ENCODE measurements around the gene YPEL1.

Gene YPEL1

GRCh38 chr22:21686193-21686608 lies 49.4 kb downstream of the YPEL1 start:
- no peak overlapping the region for H3K4me3 ChIP-seq (ENCODE audit: low read depth, low read length)
- no peak for TF ChIP-seq CTCF (IDR thresholded peaks at IDR 0.05; ENCODE audit: low read depth, low read length)
- H3K9me3 ChIP-seq (ENCODE audit: severe bottlenecking): no peaks in the 10 kb centered on the region
- H3K27ac ChIP-seq: no peak overlapping the region
- DNase-seq: no peak
- no peaks in the 10 kb centered on the region for H3K27me3 ChIP-seq (ENCODE audit: insufficient read depth, low read depth, severe bottlenecking)
- peaks cover 44% of the 10 kb centered on the region for H3K36me3 ChIP-seq

- Histone ChIP-seq H3K9me3 (ENCODE audit: severe bottlenecking) (no peaks in the 10 kb centered on the region), H3K27ac (no peak overlapping the region), H3K27me3 (ENCODE audit: insufficient read depth, low read depth, severe bottlenecking) (no peaks in the 10 kb centered on the region), H3K4me3 (ENCODE audit: low read depth, low read length) (no peak overlapping the region), H3K36me3 (peaks cover 46% of the 10 kb centered on the region)
- no peak for TF ChIP-seq CTCF (IDR thresholded peaks at IDR 0.05; ENCODE audit: low read depth, low read length)
- DNase-seq: no peak
These were observed 50.5 kb downstream of the YPEL1 start for GRCh38 chr22:21685164-21685513.

GRCh38 chr22:21684492-21685163 lies 51.0 kb downstream of the YPEL1 start:
- no peaks in the 10 kb centered on the region for H3K9me3 ChIP-seq (ENCODE audit: severe bottlenecking)
- DNase-seq: no peak
- H3K27me3 ChIP-seq (ENCODE audit: insufficient read depth, low read depth, severe bottlenecking): no peaks in the 10 kb centered on the region
- TF ChIP-seq CTCF (IDR thresholded peaks at IDR 0.05; ENCODE audit: low read depth, low read length): no peak
- H3K4me3 ChIP-seq (ENCODE audit: low read depth, low read length): no peak overlapping the region
- no peak overlapping the region for H3K27ac ChIP-seq
- peaks cover 43% of the 10 kb centered on the region for H3K36me3 ChIP-seq

GRCh38 chr22:21683401-21683811 lies 52.2 kb downstream of the YPEL1 start:
- peaks cover 36% of the 10 kb centered on the region for H3K36me3 ChIP-seq
- no peak overlapping the region for H3K4me3 ChIP-seq (ENCODE audit: low read depth, low read length)

GRCh38 chr22:21682385-21683175 lies 53.0 kb downstream of the YPEL1 start:
- no peak overlapping the region for H3K4me3 ChIP-seq (ENCODE audit: low read depth, low read length)
- TF ChIP-seq CTCF (IDR thresholded peaks at IDR 0.05; ENCODE audit: low read depth, low read length): no peak
- H3K36me3 ChIP-seq: peaks cover 29% of the 10 kb centered on the region
- H3K27me3 ChIP-seq (ENCODE audit: insufficient read depth, low read depth, severe bottlenecking): no peaks in the 10 kb centered on the region
- H3K9me3 ChIP-seq (ENCODE audit: severe bottlenecking): no peaks in the 10 kb centered on the region
- H3K27ac ChIP-seq: no peak overlapping the region
- DNase-seq: no peak

More at GRCh38 chr22:21683401-21683811, 52.2 kb downstream of the YPEL1 start:
- no peak overlapping the region for H3K27ac ChIP-seq
- H3K27me3 ChIP-seq (ENCODE audit: insufficient read depth, low read depth, severe bottlenecking): no peaks in the 10 kb centered on the region
- no peak for DNase-seq
- no peak for TF ChIP-seq CTCF (IDR thresholded peaks at IDR 0.05; ENCODE audit: low read depth, low read length)
- no peaks in the 10 kb centered on the region for H3K9me3 ChIP-seq (ENCODE audit: severe bottlenecking)

Measured in WERI-Rb-1 (cell line).